Neural cell (in vitro differentiated cells): ENCODE measurements around the gene ADARB2.

Experiments
- EP300 ChIP-seq: fragments of 450-650 bp; conservative IDR thresholded peaks from 2 replicates; pipeline ENCODE4 v1.6.1; 2014; ENCODE audit warnings: antibody characterized with exemption, mild to moderate bottlenecking, moderate library complexity; ENCODE audit not compliant: poor library complexity, severe bottlenecking
- REST ChIP-seq: IDR thresholded peaks from 2 replicates; pipeline ENCODE4 v1.6.1; 2012; ENCODE audit warnings: borderline replicate concordance

DNA sequence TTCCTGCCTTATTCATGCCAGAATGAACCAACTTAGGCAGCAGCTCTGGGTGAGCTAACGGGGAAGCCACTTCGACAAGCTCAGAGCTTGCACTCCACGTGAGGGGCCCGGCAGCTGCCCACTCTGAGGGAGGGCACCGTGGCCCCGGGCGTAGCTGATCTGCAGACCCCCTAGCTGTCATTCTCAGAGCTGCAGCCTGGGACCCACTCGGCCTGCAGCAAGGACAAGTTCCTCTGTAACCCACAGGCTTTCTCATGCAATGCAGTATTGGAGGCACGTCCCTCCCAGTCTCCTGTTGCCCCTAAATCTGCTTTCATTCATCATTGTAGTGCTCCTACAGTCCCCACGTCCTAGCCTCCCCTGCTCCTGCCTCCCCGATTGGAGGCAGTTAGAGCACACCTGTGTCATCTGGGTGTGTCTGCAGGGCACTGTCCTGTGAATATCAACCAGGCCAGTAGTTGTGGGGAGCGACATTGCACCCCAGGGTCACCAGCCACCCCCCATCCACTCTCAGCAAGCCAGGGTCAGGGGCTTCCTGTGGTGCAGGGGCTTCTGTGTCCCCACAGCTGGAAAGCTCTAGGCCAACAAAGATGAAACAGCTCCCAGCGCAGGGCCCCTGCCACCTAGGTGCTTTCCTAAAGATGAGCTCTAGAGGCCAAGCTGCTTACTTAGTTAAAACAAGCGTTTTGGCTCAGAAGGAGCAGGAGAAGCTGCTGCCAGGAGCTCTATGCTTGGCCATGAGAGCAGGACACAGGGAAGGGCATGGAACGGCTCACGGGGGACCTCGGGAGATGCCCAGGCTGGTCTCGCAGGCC is 333.6 kb downstream of the ADARB2 start:
- TF ChIP-seq EP300 (no peak), REST (no peak)
